Panc1 (cell line): Measurements from ENCODE around the gene TNFRSF1B.

Experiments used
- CTCF ChIP-seq: fragments of 450-650 bp; IDR thresholded peaks from 2 replicates; pipeline ENCODE4 v1.5.1; 2017; ENCODE audit warnings: mild to moderate bottlenecking
- POLR2AphosphoS5 ChIP-seq: IDR thresholded peaks from 2 replicates; pipeline ENCODE4 v1.6.1; 2012; ENCODE audit warnings: mild to moderate bottlenecking, low read depth, low read length, moderate library complexity
- REST ChIP-seq, 2 experiments: IDR thresholded peaks; 2 replicates each; pipeline ENCODE4 v1.6.1; 2011 to 2012; ENCODE audit warnings: low read depth in 2 of 2, control low read depth in 1 of 2, low read length in 1 of 2, mild to moderate bottlenecking in 1 of 2, moderate library complexity in 1 of 2; ENCODE audit not compliant: insufficient read depth in 1 of 2
- SIN3A ChIP-seq: IDR thresholded peaks from 2 replicates; pipeline ENCODE4 v1.6.1; 2012; ENCODE audit warnings: low read depth, mild to moderate bottlenecking, low read length, moderate library complexity, borderline replicate concordance; ENCODE audit not compliant: insufficient read depth
- TCF7L2 ChIP-seq: IDR thresholded peaks from 2 replicates; pipeline ENCODE4 v1.6.1; 2011; ENCODE audit warnings: mild to moderate bottlenecking, low read depth, low read length, inconsistent platforms

GRCh38 chr1:12196641-12197482 is 30.1 kb downstream of the TNFRSF1B start:
- TF ChIP-seq CTCF, result no peak
- TF ChIP-seq TCF7L2, result no peak
- no peak for TF ChIP-seq SIN3A
- TF ChIP-seq REST (IDR thresholded peaks at IDR 0.05; ENCODE audit: insufficient read depth in 1 of 2, low read depth in 2 of 2, low read length in 1 of 2), result no peak
- TF ChIP-seq POLR2AphosphoS5, result no peak
